Measurements from ENCODE around the gene ADIPOR2. TPM values are rescaled to one million over a fixed set of nuclear protein-coding genes. Genes with fewer than 3 reads are reported as not detected.

The ADIPOR2 gene
- total and polyA plus RNA-seq, 9 donors: 21.5 to 91.8 (median 42.0) TPM

DNA sequence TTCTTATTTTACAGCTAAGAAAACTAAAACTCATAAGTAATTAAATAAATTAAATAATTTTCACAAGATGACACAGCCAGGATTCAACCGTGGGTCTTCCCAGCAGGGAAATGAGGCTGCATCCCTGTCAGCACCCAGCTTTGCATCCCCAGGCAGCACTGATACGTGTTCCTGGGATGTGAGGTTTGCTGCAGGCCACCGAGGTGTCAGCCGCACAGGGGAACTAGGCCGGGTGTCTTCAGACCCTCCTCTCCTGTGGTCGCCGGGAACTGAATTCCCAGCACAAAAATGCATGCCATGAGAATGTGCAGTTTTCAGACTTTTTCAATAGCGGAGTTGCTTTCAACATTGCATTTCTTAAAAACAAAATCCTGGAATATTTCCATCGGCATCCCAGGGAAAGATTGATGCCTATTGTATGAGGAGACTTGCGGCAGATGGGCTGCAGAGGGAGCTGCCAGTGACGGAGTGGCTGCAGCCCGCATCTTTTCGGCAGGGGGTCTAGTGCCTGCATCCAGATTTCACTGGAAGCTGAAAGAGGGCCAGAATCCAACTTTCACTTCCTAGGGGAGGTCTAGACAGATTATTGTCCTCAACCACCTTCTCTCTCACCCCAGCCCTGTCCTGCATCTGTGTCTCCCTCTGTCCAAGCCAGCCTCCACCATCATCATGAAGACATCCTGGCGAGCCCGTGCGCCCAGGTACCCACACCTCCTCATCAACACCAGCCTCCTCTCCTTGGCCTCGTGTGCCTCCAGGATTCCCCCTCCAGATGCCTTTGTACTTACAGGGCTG is 142.1 kb downstream of the ADIPOR2 start:
- 68 to 72% (median 69%) methylated on average over 17 of the region's 17 CpGs for WGBS, 3 donors
- H3K9me3 ChIP-seq: no peaks in the 10 kb centered on the region
- H3K4me1 ChIP-seq (ENCODE audit: insufficient read depth): no peaks in the 10 kb centered on the region
- H3K36me3 ChIP-seq: no peaks in the 10 kb centered on the region
- H3K27ac ChIP-seq: no peak overlapping the region
- DNase-seq: no peak
- no peaks in the 10 kb centered on the region for H3K27me3 ChIP-seq
- TF ChIP-seq CTCF (IDR thresholded peaks at IDR 0.05) (no peak), EP300 (IDR thresholded peaks at IDR 0.05) (no peak), POLR2A (IDR thresholded peaks at IDR 0.05) (no peak)
- no peak overlapping the region for H3K4me3 ChIP-seq
- intact Hi-C loops (cut with DNase I): no loop called here

DNA sequence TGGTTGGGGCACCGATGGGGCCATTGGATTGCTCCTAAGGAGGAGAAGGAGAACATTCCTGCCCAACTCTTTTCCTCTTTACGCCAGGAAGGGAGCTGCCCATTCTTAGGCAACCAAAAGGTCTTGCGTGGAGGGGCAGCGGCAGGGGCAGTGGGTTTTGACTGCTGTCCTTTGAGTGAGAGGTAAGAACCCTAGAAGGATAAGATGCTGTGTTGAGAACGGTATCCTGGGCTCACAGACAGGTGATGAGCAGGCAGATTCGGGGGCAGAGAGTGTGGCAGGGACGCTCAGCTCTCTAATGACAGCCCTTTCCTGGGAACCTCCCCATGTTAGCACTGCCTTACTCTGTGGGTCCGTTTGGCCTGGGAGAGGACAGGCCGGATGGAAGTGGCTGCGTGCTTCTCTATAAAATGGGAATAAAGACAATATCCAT is 142.7 kb downstream of the ADIPOR2 start:
- intact Hi-C loops (cut with DNase I): no loop called here
- no peak for DNase-seq
- WGBS, 3 donors: 77 to 80% (median 79%) methylated on average over 10 of the region's 10 CpGs
- Histone ChIP-seq H3K4me3 (no peak overlapping the region), H3K4me1 (ENCODE audit: insufficient read depth) (no peaks in the 10 kb centered on the region), H3K36me3 (no peaks in the 10 kb centered on the region), H3K27ac (no peak overlapping the region), H3K27me3 (no peaks in the 10 kb centered on the region), H3K9me3 (no peaks in the 10 kb centered on the region)
- TF ChIP-seq EP300 (IDR thresholded peaks at IDR 0.05) (no peak), CTCF (IDR thresholded peaks at IDR 0.05) (no peak), POLR2A (IDR thresholded peaks at IDR 0.05) (no peak)

GRCh38 chr12:1834186-1834925 is 143.5 kb downstream of the ADIPOR2 start:
- Histone ChIP-seq H3K4me3 (no peak overlapping the region), H3K4me1 (ENCODE audit: insufficient read depth) (no peaks in the 10 kb centered on the region), H3K36me3 (no peaks in the 10 kb centered on the region), H3K9me3 (no peaks in the 10 kb centered on the region), H3K27ac (no peak overlapping the region), H3K27me3 (no peaks in the 10 kb centered on the region)
- intact Hi-C loops (cut with DNase I): no loop called here
- no peak for TF ChIP-seq POLR2A (IDR thresholded peaks at IDR 0.05)
- DNase-seq: no peak
- WGBS, 3 donors: 80 to 85% (median 80%) methylated on average over 32 to 34 of the region's 34 CpGs

GRCh38 chr12:1835211-1836131 is 144.6 kb downstream of the ADIPOR2 start:
- no peak for TF ChIP-seq POLR2A (IDR thresholded peaks at IDR 0.05)
- H3K4me3 ChIP-seq: no peak overlapping the region
- DNase-seq: no peak
- H3K36me3 ChIP-seq: no peaks in the 10 kb centered on the region
- intact Hi-C loops (cut with DNase I): no loop called here
- H3K27ac ChIP-seq: no peak overlapping the region
- H3K27me3 ChIP-seq: no peaks in the 10 kb centered on the region
- 74 to 85% (median 78%) methylated on average over 20 to 22 of the region's 22 CpGs for WGBS, 3 donors
- H3K4me1 ChIP-seq (ENCODE audit: insufficient read depth): no peaks in the 10 kb centered on the region
- H3K9me3 ChIP-seq: no peaks in the 10 kb centered on the region

DNA sequence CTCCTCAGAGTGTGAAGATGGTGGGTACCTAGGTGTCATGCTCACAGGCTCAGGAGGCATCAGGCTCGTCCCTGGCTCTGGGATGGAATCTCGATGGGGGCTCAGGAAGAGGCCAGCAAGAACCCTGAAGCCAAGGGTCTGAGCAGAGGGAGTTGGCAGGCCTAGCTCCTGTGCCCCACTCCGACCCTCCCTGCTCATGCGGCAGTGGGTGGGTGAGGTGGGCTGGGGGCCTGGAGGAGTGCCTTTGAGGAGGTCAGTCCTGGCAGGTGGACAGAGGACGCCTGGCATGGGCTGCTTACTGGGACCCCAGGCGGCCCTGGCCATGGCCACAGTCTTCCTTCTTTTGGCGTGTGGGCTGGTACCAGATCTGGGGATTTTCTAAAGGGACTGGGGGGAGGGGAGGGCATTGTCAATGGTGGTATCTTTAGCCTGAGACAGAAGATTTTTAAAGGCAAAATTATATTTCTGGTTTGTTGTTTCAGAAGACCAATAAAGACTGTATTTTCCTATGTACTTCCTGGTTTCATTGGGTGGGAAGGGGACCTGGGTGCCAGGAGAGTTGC is 145.5 kb downstream of the ADIPOR2 start:
- Histone ChIP-seq H3K9me3 (no peaks in the 10 kb centered on the region), H3K27ac (no peak overlapping the region), H3K27me3 (no peaks in the 10 kb centered on the region), H3K4me3 (no peak overlapping the region), H3K36me3 (no peaks in the 10 kb centered on the region), H3K4me1 (ENCODE audit: insufficient read depth) (no peaks in the 10 kb centered on the region)
- 60 to 73% (median 70%) methylated on average over 7 of the region's 7 CpGs for WGBS, 3 donors
- intact Hi-C loops (cut with DNase I): no loop called here
- no peak for DNase-seq
- no peak for TF ChIP-seq EP300 (IDR thresholded peaks at IDR 0.05)
- no peak for TF ChIP-seq CTCF (IDR thresholded peaks at IDR 0.05)
- no peak for TF ChIP-seq POLR2A (IDR thresholded peaks at IDR 0.05)

Measured in ovary (tissue), 9 donors.